Panc1 (cell line): ENCODE results near the gene LCN1. TPM values are rescaled to one million over a fixed set of nuclear protein-coding genes. Genes with fewer than 3 reads are reported as not detected.

ENCODE experiments used
- ATAC-seq: fragments of 200-7000 bp; cut with Tn5 transposase; 2 replicates; pipeline ENCODE4 v1.9.1; 2020; ENCODE audit warnings: mild to moderate bottlenecking, moderate library complexity
- BruUV-seq: library from RNA; stranded (reverse); fragments of 400-500 nt; replicated peaks from 2 replicates; lab custom pipeline; 2021; lab: Mats Ljungman, UMichigan
- CTCF ChIA-PET: fragments of 300-600 bp; sonication (Branson Sonifier 250); formaldehyde crosslinking; loops from one replicate; lab custom pipeline; 2022; ENCODE audit warnings: antibody characterized with exemption; lab: Charles Lee
- POLR2A ChIA-PET: fragments of 300-600 bp; sonication (Branson Sonifier 250); formaldehyde crosslinking; loops from one replicate; lab custom pipeline; 2022; ENCODE audit warnings: antibody characterized with exemption; lab: Charles Lee
- DNase-seq: peaks from one replicate; pipeline ENCODE4 v3.0.0-alpha.2; 2010; ENCODE audit warnings: low read depth, low spot score
- H3K27ac ChIP-seq: 2 replicates; pipeline ENCODE4 v1.5.1; 2011; ENCODE audit warnings: mild to moderate bottlenecking, low read length, inconsistent platforms
- H3K27me3 ChIP-seq: fragments of 200-500 bp; sonication (Bioruptor generic); 2 replicates; pipeline ENCODE4 v1.6.0; 2014; ENCODE audit warnings: low read length, inconsistent platforms; ENCODE audit not compliant: control insufficient read depth, insufficient read depth
- H3K36me3 ChIP-seq: fragments of 200-500 bp; sonication (Bioruptor generic); 2 replicates; pipeline ENCODE4 v1.5.1; 2014; ENCODE audit warnings: inconsistent platforms, mild to moderate bottlenecking, low read length, moderate library complexity; ENCODE audit not compliant: control insufficient read depth, insufficient read depth
- H3K4me1 ChIP-seq: 2 replicates; pipeline ENCODE4 v1.5.1; 2011; ENCODE audit warnings: inconsistent platforms, mild to moderate bottlenecking, low read length, moderate library complexity; ENCODE audit not compliant: control insufficient read depth, insufficient read depth
- H3K4me3 ChIP-seq, 2 experiments: 2 replicates each; pipeline ENCODE4 v1.5.1; 2011 to 2012; ENCODE audit warnings: low read depth in 2 of 2, low read length in 2 of 2, mild to moderate bottlenecking in 2 of 2, inconsistent platforms in 1 of 2, moderate library complexity in 1 of 2
- H3K9me3 ChIP-seq: fragments of 200-500 bp; sonication (Bioruptor generic); 2 replicates; pipeline ENCODE4 v1.5.1; 2014; ENCODE audit warnings: low read depth, mild to moderate bottlenecking, inconsistent platforms, low read length, moderate library complexity; ENCODE audit not compliant: control insufficient read depth, insufficient read depth
- CTCF ChIP-seq: fragments of 450-650 bp; IDR thresholded peaks from 2 replicates; pipeline ENCODE4 v1.5.1; 2017; ENCODE audit warnings: mild to moderate bottlenecking
- POLR2AphosphoS5 ChIP-seq: IDR thresholded peaks from 2 replicates; pipeline ENCODE4 v1.6.1; 2012; ENCODE audit warnings: mild to moderate bottlenecking, low read depth, low read length, moderate library complexity
- REST ChIP-seq, 2 experiments: IDR thresholded peaks; 2 replicates each; pipeline ENCODE4 v1.6.1; 2011 to 2012; ENCODE audit warnings: low read depth in 2 of 2, control low read depth in 1 of 2, low read length in 1 of 2, mild to moderate bottlenecking in 1 of 2, moderate library complexity in 1 of 2; ENCODE audit not compliant: insufficient read depth in 1 of 2
- SIN3A ChIP-seq: IDR thresholded peaks from 2 replicates; pipeline ENCODE4 v1.6.1; 2012; ENCODE audit warnings: low read depth, mild to moderate bottlenecking, low read length, moderate library complexity, borderline replicate concordance; ENCODE audit not compliant: insufficient read depth
- TCF7L2 ChIP-seq: IDR thresholded peaks from 2 replicates; pipeline ENCODE4 v1.6.1; 2011; ENCODE audit warnings: mild to moderate bottlenecking, low read depth, low read length, inconsistent platforms
- in situ Hi-C: cut with HindIII; loops from 2 replicates; pipeline ENCODE4 v1.10.0; 2016; ENCODE audit warnings: low sequenced_read_pairs, low pct_unique_long_range_greater_than_20kb
- intact Hi-C: fragments of 100-400 bp; cut with micrococcal nuclease; formaldehyde crosslinking; loops from one replicate; pipeline ENCODE4 v1.10.0; 2022; ENCODE audit not compliant: unreplicated experiment
- total RNA-seq: library from RNA; stranded (reverse); gene quantifications from one replicate; pipeline ENCODE4 v1.2.1, GENCODE V29; 2021; ENCODE audit not compliant: unreplicated experiment

Gene LCN1
- total RNA-seq, 1 experiment from 2014 or later = not detected

DNA sequence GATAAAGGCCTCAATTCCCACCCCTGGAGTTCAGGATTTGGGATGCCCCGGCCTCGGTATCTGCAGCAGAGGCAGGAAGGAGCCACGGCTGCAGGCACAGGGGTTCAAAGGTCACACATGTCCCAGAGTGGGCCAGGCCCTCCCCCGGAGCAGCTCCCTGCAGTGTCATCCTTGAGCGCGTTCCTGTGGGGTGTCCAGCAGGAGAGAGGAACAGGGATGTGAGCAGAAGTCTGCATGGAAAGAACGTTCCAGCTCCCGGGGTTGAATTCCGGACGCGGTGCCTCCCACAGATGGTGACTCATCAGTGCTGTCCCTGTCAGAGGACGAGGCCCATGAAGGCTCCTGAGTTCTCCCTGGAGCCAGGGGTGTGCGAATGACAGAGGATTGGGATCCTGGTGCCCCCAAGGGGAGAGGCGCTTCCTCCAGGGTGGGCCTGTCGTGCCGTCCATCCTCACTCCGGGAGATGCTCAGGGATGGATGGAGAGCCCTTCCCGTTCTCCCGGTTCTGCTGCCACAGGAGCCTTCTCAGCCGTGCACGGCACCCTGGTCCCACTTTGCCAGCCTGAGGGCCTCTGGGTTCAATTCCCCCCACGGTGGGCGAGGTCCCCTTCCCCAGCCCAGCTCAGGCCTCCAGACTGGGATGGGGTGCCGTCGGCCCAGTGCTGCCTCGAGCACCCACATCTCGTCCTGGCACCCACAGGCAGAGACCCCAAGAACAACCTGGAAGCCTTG, 3.1 kb downstream of the LCN1 start:
- H3K27me3 ChIP-seq = no peaks in the 10 kb centered on the region
- ChIA-PET POLR2A (no interaction called here), CTCF (no interaction called here)
- BruUV-seq = no TSS peak
- no peaks in the 10 kb centered on the region for H3K4me1 ChIP-seq
- no peaks in the 10 kb centered on the region for H3K36me3 ChIP-seq
- DNase-seq (no peak), ATAC-seq (peak; percentile 32; the same call in 1 of the 2 replicates)
- no peaks in the 10 kb centered on the region for H3K9me3 ChIP-seq
- intact Hi-C loops = no loop called here
- H3K4me3 ChIP-seq = no peak overlapping the region
- in situ Hi-C loops = no loop called here
- no peak for TF ChIP-seq POLR2AphosphoS5
- no peak overlapping the region for H3K27ac ChIP-seq

DNA sequence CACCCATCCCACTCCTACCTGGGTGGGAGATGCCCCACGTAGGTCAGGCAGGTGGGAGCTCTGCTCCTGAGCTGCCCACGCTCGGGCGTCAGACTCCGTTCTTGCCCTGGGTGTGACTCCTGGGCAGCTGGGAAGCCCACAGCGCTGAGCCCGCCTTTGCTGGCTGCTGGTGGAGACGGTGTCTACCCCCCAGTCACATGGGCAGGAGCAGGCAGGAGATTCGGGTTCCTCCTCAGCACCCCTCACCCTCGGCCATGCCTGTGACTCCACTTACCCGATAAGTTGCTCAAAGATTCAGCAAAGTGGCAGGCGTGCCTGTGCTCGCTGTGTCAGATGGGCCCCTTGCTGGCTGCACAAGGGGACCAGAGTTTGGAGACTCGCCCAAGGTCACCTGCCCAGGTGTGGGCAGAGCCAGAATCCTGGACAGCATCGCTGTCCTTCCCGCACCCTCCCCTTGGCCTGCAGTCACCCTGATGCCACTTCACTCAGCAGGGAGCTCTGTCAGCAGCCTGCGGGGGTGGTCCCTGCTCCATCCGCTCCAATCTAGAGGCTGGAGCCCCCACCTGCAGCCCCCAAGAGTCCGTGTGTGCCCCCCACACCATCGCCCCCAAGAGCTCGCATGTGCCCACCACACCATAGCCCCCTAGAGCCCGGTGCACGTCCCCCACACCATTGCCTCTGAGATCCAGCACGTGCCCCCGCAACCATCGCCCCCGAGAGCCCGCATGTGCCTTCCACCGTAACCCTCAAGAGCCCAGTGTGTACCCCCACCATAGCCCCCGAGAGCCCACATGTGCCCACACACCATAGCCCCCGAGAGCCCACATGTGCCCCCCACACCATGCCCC, 4.2 kb downstream of the LCN1 start:
- ATAC-seq (no peak), DNase-seq (no peak)
- no peaks in the 10 kb centered on the region for H3K27me3 ChIP-seq
- intact Hi-C loops = no loop called here
- BruUV-seq = no TSS peak
- H3K4me3 ChIP-seq = no peak overlapping the region
- ChIA-PET CTCF (no interaction called here), POLR2A (no interaction called here)
- H3K36me3 ChIP-seq = no peaks in the 10 kb centered on the region
- in situ Hi-C loops = no loop called here
- TF ChIP-seq CTCF = no peak
- no peak for TF ChIP-seq POLR2AphosphoS5
- TF ChIP-seq REST (IDR thresholded peaks at IDR 0.05; ENCODE audit: insufficient read depth in 1 of 2, low read depth in 2 of 2, low read length in 1 of 2) = no peak
- no peak for TF ChIP-seq TCF7L2
- TF ChIP-seq SIN3A = no peak
- H3K9me3 ChIP-seq = no peaks in the 10 kb centered on the region
- no peaks in the 10 kb centered on the region for H3K4me1 ChIP-seq
- H3K27ac ChIP-seq = no peak overlapping the region
